ENCODE measurements around the gene IGSF10.
"Not testable (repeated sequence)": the region's sequence is repeated elsewhere in the genome, so short reads cannot be mapped to it uniquely, and the experiment has no call there.

Gene IGSF10

DNA sequence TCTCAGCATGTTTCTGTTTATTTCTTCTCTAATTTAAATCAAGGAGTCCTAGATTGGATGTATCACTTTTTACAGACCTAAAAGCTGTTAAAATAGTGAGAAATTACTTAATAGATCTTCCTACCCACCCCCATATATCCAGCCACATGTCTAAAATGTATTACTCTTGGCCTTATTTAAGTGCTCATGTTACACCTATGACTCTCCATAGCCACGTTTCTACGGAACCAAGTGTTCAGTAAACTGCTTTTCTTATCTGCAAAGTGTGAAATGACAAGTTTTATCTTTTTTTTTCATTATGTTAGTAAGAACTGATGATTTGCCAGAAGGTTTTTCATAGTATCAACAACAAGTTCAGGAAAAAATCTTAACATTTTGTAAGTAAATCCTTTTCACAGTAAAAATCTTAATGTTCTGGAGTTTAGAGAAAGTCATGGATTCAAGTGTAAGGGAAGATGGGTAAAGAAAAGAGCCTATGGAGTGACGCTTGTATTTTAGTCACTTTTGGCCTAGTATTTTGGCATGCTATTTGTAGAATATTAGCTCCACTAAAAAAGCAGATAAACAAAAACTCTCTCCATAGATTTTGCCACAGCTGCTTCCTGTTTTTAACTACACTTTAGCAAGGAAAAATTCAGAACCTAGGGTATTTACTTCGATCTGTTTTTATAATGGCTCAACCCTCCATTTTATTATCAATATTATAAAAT lies 41.2 kb upstream of the IGSF10 start:
- Histone ChIP-seq H3K4me3 (ENCODE audit: low read length) (no peak overlapping the region), H2AFZ (ENCODE audit: low read depth, low read length) (no peak overlapping the region), H3K79me2 (ENCODE audit: low read length) (no peaks in the 10 kb centered on the region), H4K20me1 (ENCODE audit: insufficient read depth, low read length) (no peaks in the 10 kb centered on the region), H3K27me3 (ENCODE audit: low read depth, low read length) (no peaks in the 10 kb centered on the region), H3K9ac (ENCODE audit: low read length) (no peak overlapping the region), H3K27ac (ENCODE audit: low read length) (no peak overlapping the region), H3K36me3 (replicated peaks; ENCODE audit: low read depth, low read length) (peaks cover 3% of the 10 kb centered on the region), H3K9me3 (ENCODE audit: insufficient read depth, low read length) (no peaks in the 10 kb centered on the region), H3K4me2 (ENCODE audit: low read length) (no peak overlapping the region), H3K4me1 (ENCODE audit: low read length) (no peaks in the 10 kb centered on the region)
- TF ChIP-seq, protein P1, sequence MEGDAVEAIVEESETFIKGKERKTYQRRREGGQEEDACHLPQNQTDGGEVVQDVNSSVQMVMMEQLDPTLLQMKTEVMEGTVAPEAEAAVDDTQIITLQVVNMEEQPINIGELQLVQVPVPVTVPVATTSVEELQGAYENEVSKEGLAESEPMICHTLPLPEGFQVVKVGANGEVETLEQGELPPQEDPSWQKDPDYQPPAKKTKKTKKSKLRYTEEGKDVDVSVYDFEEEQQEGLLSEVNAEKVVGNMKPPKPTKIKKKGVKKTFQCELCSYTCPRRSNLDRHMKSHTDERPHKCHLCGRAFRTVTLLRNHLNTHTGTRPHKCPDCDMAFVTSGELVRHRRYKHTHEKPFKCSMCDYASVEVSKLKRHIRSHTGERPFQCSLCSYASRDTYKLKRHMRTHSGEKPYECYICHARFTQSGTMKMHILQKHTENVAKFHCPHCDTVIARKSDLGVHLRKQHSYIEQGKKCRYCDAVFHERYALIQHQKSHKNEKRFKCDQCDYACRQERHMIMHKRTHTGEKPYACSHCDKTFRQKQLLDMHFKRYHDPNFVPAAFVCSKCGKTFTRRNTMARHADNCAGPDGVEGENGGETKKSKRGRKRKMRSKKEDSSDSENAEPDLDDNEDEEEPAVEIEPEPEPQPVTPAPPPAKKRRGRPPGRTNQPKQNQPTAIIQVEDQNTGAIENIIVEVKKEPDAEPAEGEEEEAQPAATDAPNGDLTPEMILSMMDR (IDR thresholded peaks at IDR 0.05; ENCODE audit: low read depth, low read length) = no peak
- no peak for TF ChIP-seq EZH2phosphoT487 (IDR thresholded peaks at IDR 0.05; ENCODE audit: low read depth)

DNA sequence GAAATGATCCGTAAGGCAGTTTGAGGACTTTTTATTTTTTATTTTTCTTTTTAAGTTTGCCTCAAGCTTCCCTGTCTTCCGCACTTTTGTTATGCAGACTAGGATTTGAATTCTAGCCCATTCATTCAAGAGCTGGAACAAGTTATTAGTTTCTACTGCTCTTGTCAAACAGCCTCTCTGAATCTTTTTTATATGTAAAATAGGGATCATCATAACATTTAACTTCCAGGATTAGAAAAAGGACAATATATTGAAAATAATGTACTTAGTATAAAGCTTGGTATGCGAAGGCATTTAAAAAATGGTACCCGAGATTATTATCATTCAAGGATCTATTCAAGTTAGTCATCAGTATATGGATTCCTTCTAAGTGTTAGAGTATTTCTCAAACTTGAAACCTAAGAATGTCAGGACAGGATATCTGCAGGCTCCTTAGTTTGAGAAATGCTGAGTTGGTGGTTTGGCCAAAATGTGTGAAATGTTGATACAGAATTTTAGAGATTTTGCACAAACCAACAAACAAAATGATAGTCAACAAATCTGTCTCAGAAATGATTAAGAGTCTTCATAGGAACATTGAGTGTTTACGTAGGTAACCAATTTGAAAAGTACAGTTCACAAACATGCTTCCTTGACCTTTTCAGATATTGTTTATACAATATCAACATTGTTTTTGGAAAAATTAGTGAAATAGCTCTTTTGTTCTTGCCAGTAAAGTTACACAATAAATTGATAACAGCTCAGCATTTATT lies 40.5 kb upstream of the IGSF10 start:
- peaks cover 3% of the 10 kb centered on the region for H3K36me3 ChIP-seq (replicated peaks; ENCODE audit: low read depth, low read length)
- no peaks in the 10 kb centered on the region for H3K9me3 ChIP-seq (ENCODE audit: insufficient read depth, low read length)
- no peak overlapping the region for H2AFZ ChIP-seq (ENCODE audit: low read depth, low read length)
- no peaks in the 10 kb centered on the region for H3K79me2 ChIP-seq (ENCODE audit: low read length)
- no peaks in the 10 kb centered on the region for H3K4me1 ChIP-seq (ENCODE audit: low read length)
- H4K20me1 ChIP-seq (ENCODE audit: insufficient read depth, low read length) = no peaks in the 10 kb centered on the region
- H3K27ac ChIP-seq (ENCODE audit: low read length) = no peak overlapping the region
- no peaks in the 10 kb centered on the region for H3K27me3 ChIP-seq (ENCODE audit: low read depth, low read length)
- no peak for TF ChIP-seq EZH2phosphoT487 (IDR thresholded peaks at IDR 0.05; ENCODE audit: low read depth)
- TF ChIP-seq, protein P1 (IDR thresholded peaks at IDR 0.05; ENCODE audit: low read depth, low read length) = no peak
- no peak overlapping the region for H3K4me2 ChIP-seq (ENCODE audit: low read length)
- no peak overlapping the region for H3K9ac ChIP-seq (ENCODE audit: low read length)
- no peak overlapping the region for H3K4me3 ChIP-seq (ENCODE audit: low read length)

DNA sequence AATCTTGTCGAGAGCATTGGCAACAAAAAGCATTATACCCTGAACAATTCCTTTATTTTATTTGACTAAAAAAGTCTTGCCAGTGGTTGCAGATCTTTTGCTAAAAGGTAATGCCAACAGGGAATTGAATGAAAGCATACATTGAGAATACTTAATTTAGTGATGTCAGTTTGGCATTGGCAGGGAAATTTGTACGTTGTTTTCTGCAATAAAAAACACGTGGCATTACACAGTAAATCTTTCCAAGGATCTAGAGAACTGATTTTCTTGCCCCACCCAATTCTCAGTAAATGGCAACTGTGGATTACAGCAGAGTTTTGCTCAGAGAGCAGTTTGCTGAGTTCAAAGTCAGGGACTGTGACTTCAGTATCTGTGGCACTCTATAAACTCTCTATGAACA lies 38.3 kb upstream of the IGSF10 start:
- Histone ChIP-seq H3K9ac (ENCODE audit: low read length) (no peak overlapping the region), H2AFZ (ENCODE audit: low read depth, low read length) (no peak overlapping the region), H3K4me1 (ENCODE audit: low read length) (no peaks in the 10 kb centered on the region), H3K27ac (ENCODE audit: low read length) (no peak overlapping the region), H3K4me3 (ENCODE audit: low read length) (no peak overlapping the region), H3K27me3 (ENCODE audit: low read depth, low read length) (no peaks in the 10 kb centered on the region), H4K20me1 (ENCODE audit: insufficient read depth, low read length) (no peaks in the 10 kb centered on the region), H3K9me3 (ENCODE audit: insufficient read depth, low read length) (no peaks in the 10 kb centered on the region), H3K79me2 (ENCODE audit: low read length) (no peaks in the 10 kb centered on the region), H3K4me2 (ENCODE audit: low read length) (no peak overlapping the region), H3K36me3 (replicated peaks; ENCODE audit: low read depth, low read length) (no peaks in the 10 kb centered on the region)
- no peak for TF ChIP-seq EZH2phosphoT487 (IDR thresholded peaks at IDR 0.05; ENCODE audit: low read depth)
- TF ChIP-seq, protein P1 (IDR thresholded peaks at IDR 0.05; ENCODE audit: low read depth, low read length) = no peak

DNA sequence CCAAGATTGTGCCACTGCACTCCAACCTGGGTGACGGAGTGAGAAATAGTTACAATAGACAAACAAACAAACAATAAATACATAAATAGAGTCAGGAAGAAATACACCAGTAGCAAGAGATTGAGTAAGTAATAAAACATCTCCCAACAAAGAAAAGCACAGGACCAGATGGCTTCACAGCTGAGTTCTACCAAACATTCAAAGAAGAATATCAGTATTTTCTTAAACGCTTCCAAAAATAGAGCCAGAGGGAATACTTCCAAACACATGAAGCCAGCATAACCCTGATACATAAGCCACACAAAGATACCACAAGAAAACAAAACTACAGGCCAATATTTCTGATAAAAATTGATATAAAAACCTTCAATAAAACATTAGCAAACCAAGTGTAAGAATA lies 30.7 kb upstream of the IGSF10 start:
- H3K79me2 ChIP-seq (ENCODE audit: low read length) = no peaks in the 10 kb centered on the region
- H3K9ac ChIP-seq (ENCODE audit: low read length) = no peak overlapping the region
- H4K20me1 ChIP-seq (ENCODE audit: insufficient read depth, low read length) = no peaks in the 10 kb centered on the region
- H3K27ac ChIP-seq (ENCODE audit: low read length) = no peak overlapping the region
- H3K4me3 ChIP-seq (ENCODE audit: low read length) = no peak overlapping the region
- no peak for TF ChIP-seq EZH2phosphoT487 (IDR thresholded peaks at IDR 0.05; ENCODE audit: low read depth)
- TF ChIP-seq, protein P1 (IDR thresholded peaks at IDR 0.05; ENCODE audit: low read depth, low read length) = no peak
- H3K27me3 ChIP-seq (ENCODE audit: low read depth, low read length) = no peaks in the 10 kb centered on the region
- H3K36me3 ChIP-seq (replicated peaks; ENCODE audit: low read depth, low read length) = no peaks in the 10 kb centered on the region
- H3K4me1 ChIP-seq (ENCODE audit: low read length) = no peaks in the 10 kb centered on the region
- H3K9me3 ChIP-seq (ENCODE audit: insufficient read depth, low read length) = no peaks in the 10 kb centered on the region
- no peak overlapping the region for H2AFZ ChIP-seq (ENCODE audit: low read depth, low read length)
- no peak overlapping the region for H3K4me2 ChIP-seq (ENCODE audit: low read length)

DNA sequence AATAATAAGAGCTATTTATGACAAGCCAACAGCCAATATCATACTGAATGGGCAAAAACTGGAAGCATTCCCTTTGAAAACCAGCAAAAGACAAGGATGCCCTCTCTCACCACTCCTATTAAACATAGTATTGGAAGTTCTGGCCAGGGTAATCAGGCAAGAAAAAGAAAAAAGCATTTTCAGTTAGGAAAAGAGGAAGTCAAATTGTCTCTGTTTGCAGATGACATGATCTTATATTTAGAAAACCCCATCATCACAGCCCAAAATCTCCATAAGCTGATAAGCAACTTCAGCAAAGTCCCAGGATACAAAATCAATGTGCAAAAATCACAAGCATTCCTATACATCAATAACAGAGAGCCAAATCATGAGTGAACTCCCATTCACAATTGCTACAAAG lies 27.0 kb upstream of the IGSF10 start:
- H3K4me3 ChIP-seq (ENCODE audit: low read length) = not testable (repeated sequence)

More for the DNA sequence above, 27.0 kb upstream of the IGSF10 start:
- H3K9me3 ChIP-seq (ENCODE audit: insufficient read depth, low read length); H3K79me2 ChIP-seq (ENCODE audit: low read length); H2AFZ ChIP-seq (ENCODE audit: low read depth, low read length); H3K9ac ChIP-seq (ENCODE audit: low read length); H3K4me2 ChIP-seq (ENCODE audit: low read length); H3K27ac ChIP-seq (ENCODE audit: low read length); H4K20me1 ChIP-seq (ENCODE audit: insufficient read depth, low read length); H3K27me3 ChIP-seq (ENCODE audit: low read depth, low read length); H3K4me1 ChIP-seq (ENCODE audit: low read length); H3K36me3 ChIP-seq (replicated peaks; ENCODE audit: low read depth, low read length): not testable (repeated sequence)
